Fibroblast of lung (primary cell): ENCODE results near the gene MATK.

Source experiments
- CTCF ChIP-seq, 2 donors: IDR thresholded peaks in 1 of 2; conservative IDR thresholded peaks in 1 of 2; 1 replicate in 1 of 2; 2 replicates in 1 of 2; pipeline ENCODE4 v1.5.1; 2011 to 2012; ENCODE audit warnings: low read length in 2 of 2, control low read depth in 1 of 2, inconsistent platforms in 1 of 2, low read depth in 1 of 2, mild to moderate bottlenecking in 1 of 2
- EZH2 ChIP-seq: IDR thresholded peaks from 2 replicates; pipeline ENCODE4 v1.5.1; 2012; ENCODE audit warnings: low read length, control low read depth, mild to moderate bottlenecking; ENCODE audit errors: missing control alignments

- TF ChIP-seq EZH2 (no peak), CTCF (conservative IDR thresholded peaks at IDR 0.05 in 1 of 2, IDR thresholded peaks at IDR 0.05 in 1 of 2; ENCODE audit: low read depth in 1 of 2, low read length in 2 of 2) (no peak)
Observed at GRCh38 chr19:3778899-3779723, 7.1 kb downstream of the MATK start.
